Dendritic cell treated with granulocyte-macrophage colony-stimulating factor and Interleukin-4, amounts not matched to agents 40 ng/mL and 50 ng/mL, for 4 days (primary cell): Measurements from ENCODE around the gene TMEM191C.
"Not testable (repeated sequence)": the region's sequence is repeated elsewhere in the genome, so short reads cannot be mapped to it uniquely, and the experiment has no call there.

Source experiments
- H3K27ac Mint-ChIP-seq: one replicate; pipeline ENCODE4 v1.8.0; 2022; ENCODE audit warnings: mild to moderate bottlenecking, mixed read lengths
- H3K27me3 Mint-ChIP-seq: one replicate; pipeline ENCODE4 v1.8.0; 2022; ENCODE audit warnings: mild to moderate bottlenecking, mixed read lengths
- H3K36me3 Mint-ChIP-seq: one replicate; pipeline ENCODE4 v1.8.0; 2022; ENCODE audit warnings: low read depth, mixed read lengths
- H3K4me1 Mint-ChIP-seq: one replicate; pipeline ENCODE4 v1.8.0; 2022; ENCODE audit warnings: low read depth, mixed read lengths
- H3K4me3 Mint-ChIP-seq: one replicate; pipeline ENCODE4 v1.8.0; 2022; ENCODE audit warnings: mild to moderate bottlenecking, moderate library complexity, mixed read lengths
- H3K9me3 Mint-ChIP-seq: one replicate; pipeline ENCODE4 v1.8.0; 2022; ENCODE audit warnings: mixed read lengths
- intact Hi-C: fragments of 100-400 bp; cut with micrococcal nuclease; formaldehyde crosslinking; loops from one replicate; pipeline ENCODE4 v1.15.0; 2022

TMEM191C gene

DNA sequence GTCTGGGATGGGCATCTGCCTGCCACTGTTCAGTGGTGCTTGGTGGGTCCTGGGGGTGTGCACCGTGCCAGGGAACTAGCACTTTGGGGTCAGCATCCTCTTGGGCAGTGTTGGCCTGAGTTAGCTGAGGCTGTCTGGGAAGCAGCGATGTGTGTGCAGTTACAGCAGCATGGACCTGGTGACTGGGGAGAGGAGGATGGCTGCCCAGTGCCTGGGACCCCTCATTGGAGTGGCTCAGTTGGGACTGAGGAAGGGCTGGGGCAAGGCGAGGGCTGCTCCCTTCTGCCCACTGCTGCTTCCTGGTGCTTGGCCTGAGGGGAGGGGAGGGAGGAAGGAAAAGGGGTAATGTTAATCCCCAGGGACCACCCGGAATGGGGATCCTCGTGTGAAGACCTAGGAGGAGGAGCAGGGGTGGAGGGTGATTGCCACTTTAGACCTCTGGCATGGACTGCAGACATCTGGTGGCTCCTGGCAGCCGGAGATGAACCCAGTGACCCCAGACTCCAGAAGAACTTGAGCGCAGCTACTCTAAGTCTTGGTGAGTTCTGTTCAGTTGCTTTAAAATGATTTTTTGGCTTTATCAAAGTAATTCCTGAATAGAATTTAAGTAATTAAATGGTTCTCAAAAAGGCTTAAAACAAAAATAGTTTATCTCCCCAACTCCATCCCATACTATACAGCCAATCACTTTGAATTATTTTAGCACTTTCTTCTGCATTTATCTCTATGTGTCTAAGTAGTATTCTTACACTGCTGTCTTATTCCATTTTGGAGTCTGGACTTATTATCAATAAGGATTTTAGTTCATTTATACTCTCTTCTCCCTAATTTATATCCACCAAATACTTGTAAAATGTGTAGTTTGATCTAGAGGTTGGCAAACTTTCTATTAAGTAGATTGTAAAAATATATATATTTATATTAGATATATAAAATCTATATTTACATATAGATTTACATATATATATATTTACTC is 15.4 kb upstream of the TMEM191C start:
- Mint-ChIP-seq H3K27me3 (no peaks in the 10 kb centered on the region), H3K27ac (no peak overlapping the region), H3K36me3 (peaks cover 34% of the 10 kb centered on the region), H3K9me3 (no peaks in the 10 kb centered on the region), H3K4me3 (no peak overlapping the region), H3K4me1 (no peaks in the 10 kb centered on the region)
- intact Hi-C loops = no loop called here

DNA sequence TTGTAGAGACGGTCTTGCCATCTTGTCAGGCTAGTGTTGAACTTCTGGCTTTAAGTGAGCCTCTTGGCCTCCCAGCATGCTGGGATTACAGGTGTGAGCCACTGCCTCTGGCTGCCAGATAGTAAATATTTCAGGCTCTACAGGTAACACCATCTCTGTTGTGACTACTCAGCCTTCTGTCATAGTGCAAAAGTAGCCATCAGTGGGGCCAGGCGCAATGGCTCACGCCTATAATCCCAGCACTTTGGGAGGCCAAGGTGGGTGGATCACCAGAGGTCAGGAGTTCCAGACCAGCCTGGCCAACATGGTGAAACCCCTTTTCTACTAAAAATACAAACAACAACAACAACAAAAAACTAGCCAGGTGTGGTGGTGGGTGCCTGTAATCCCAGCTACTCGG is 14.5 kb upstream of the TMEM191C start:
- H3K27me3 Mint-ChIP-seq, H3K27ac Mint-ChIP-seq, H3K4me1 Mint-ChIP-seq, intact Hi-C loops, H3K9me3 Mint-ChIP-seq, H3K4me3 Mint-ChIP-seq: not testable (repeated sequence)
- H3K36me3 Mint-ChIP-seq = peaks cover 25% of the 10 kb centered on the region

DNA sequence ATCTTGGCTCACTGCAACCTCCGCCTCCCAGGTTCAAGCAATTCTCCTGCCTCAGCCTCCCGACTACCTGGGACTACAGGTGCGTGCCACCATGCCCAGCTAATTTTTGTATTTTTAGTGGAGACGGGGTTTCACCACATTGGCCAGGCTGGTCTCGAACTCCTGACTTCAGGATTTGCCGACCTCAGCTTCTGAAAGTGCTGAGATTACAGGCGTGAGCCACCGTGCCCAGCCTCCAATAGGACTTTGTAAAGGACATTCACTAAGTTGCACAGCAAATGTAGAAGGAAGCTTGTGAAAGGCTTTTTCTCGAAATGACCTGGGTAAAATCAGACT is 12.2 kb upstream of the TMEM191C start:
- H3K27me3 Mint-ChIP-seq, intact Hi-C loops, H3K4me3 Mint-ChIP-seq, H3K36me3 Mint-ChIP-seq, H3K27ac Mint-ChIP-seq, H3K9me3 Mint-ChIP-seq, H3K4me1 Mint-ChIP-seq: not testable (repeated sequence)

DNA sequence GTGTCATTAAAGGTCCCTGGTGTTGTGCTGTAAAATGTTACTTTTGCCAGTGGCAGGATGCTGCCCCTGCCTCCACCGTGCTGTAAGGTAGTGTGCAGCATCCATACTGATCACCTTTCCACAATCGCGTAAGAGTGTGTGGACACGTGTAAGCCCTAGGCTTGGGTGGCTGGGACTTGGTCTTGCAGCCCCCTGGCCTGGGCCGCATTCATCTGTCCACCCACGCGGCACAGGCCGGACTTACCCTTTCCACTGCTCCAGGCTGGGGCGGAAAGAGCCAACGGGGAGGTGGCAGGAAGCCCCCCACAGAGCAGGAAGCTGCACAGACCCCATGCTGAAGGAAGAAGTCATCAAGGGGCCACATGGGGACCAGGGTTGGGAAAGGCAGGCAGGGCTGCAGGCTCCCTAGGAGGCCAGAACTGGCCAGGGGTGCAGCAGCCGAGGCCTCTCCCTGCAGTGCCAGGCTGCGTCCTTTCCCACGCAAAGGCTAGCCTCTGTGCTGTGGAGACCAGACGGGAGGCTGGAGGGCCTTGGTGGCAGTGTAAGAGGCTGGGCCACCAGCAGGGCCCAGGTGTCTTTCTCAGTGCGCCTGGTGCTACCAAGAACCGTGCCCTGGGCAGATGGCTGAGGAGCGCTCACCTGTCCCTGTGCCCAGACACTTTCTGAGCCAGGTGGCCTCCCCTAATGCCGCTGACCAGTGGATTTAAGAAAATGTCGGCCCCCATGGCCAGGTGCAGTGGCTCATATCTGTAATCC is 11.7 kb upstream of the TMEM191C start:
- intact Hi-C loops = no loop called here
- Mint-ChIP-seq H3K27ac (no peak overlapping the region), H3K36me3 (no peaks in the 10 kb centered on the region), H3K4me1 (no peaks in the 10 kb centered on the region), H3K4me3 (no peak overlapping the region), H3K9me3 (no peaks in the 10 kb centered on the region), H3K27me3 (no peaks in the 10 kb centered on the region)

DNA sequence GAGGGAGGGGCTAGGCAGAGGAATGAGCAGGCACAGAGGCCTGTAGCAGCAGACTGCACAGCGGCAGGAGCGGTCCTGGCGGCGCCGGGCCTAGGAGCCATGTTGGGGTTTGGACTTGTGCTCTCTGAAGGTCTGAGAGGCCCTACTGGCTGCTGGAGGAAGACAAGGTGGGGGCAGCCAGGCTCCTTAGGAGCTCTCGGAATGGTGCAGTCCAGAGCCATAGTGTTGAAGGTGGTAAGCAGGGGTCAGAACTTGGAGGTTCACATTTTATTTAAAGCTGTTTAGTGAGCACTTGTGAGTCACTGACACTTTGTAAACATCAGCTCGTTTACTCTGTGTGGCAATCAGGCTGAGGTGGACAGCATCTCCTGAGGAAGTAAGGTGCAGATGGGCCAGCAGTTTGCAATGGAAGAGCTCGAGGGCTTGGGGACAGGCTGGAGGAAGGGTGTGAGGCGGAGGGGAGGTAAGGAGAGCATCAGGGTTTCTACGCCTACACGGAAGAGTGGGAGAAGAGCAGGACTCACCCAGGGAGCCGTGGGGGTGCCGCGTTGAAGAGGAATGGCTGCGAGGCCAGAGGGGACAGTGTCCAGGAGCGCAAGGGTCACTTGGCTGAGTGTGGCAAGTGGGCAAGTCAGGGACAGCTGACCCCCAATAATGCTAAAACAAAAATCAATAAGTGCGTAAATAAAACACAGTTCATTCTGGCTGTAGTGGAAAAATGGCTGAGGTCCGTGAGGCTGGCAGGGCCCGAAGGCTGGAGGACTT is 10.0 kb upstream of the TMEM191C start:
- Mint-ChIP-seq H3K36me3 (no peaks in the 10 kb centered on the region), H3K9me3 (no peaks in the 10 kb centered on the region), H3K27ac (no peak overlapping the region), H3K4me3 (no peak overlapping the region), H3K4me1 (no peaks in the 10 kb centered on the region), H3K27me3 (no peaks in the 10 kb centered on the region)
- intact Hi-C loops = no loop called here

DNA sequence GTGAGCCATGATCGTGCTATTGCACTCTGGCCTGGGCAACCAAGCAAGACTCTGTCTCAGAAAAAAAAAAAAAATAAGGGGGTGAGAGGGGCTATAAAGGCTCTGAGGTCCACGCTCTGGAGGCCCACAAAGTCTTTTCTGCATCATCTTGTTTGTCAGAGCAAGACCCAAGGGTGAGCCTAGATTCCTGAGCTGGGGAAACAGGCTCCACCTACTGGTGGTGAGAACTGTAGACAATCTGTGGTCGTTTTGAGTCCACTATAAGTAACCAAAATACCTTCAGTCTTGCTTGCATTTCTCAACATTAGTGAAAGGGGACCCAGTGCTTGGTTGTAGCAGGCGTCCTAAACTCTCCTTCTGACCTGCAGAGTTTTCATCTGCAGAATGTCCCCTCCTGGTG is 4.5 kb upstream of the TMEM191C start:
- intact Hi-C loops, H3K4me3 Mint-ChIP-seq, H3K36me3 Mint-ChIP-seq, H3K27me3 Mint-ChIP-seq, H3K9me3 Mint-ChIP-seq, H3K4me1 Mint-ChIP-seq, H3K27ac Mint-ChIP-seq: not testable (repeated sequence)

DNA sequence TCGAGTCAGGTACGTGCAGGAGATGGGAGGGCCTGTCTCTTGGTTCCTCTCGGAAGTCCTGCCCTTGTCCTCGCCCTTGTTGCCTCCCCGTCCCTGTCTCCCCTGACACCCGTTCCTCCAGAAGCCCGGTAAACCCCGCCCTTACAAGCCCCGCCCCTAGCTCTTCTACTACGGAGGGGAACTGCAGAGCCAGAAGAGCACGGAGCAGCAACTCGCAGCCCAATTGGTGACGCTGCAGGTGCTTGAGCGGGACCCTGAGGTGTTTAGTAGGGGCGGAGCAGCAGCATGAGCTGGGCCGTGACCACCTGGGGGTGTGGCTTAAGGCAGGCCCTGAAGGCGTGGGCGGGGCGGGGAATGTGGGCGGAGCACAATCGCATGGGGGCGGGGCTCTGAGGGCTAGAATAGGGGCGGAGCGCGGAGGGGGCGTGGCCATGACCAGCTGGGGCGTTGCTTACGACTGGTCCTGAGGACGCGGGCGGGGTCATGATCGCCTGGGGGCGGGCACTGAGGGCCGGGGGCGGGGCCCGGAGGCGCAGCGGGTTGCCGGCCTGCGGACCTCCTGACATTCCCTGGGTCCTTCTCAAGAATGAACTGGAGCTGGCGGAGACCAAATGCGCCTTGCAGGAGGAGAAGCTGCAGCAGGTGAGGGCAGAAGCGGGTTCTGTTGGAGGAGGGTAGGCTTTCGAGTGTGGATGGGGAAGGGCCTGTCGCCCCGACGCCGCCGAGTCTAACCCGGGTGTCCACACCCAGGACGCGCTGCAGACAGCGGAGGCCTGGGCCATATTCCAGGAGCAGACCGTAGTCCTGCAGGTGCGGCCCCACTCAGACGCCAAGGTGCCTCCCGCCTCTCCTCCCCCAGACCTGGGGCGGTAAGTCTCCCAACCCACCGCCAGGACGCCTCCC is 1.3 kb downstream of the TMEM191C start:
- H3K4me1 Mint-ChIP-seq, H3K36me3 Mint-ChIP-seq, H3K27me3 Mint-ChIP-seq, H3K9me3 Mint-ChIP-seq, intact Hi-C loops: not testable (repeated sequence)
- peak overlapping the region; percentile 84 for H3K27ac Mint-ChIP-seq
- peak overlapping the region; percentile 76 for H3K4me3 Mint-ChIP-seq

DNA sequence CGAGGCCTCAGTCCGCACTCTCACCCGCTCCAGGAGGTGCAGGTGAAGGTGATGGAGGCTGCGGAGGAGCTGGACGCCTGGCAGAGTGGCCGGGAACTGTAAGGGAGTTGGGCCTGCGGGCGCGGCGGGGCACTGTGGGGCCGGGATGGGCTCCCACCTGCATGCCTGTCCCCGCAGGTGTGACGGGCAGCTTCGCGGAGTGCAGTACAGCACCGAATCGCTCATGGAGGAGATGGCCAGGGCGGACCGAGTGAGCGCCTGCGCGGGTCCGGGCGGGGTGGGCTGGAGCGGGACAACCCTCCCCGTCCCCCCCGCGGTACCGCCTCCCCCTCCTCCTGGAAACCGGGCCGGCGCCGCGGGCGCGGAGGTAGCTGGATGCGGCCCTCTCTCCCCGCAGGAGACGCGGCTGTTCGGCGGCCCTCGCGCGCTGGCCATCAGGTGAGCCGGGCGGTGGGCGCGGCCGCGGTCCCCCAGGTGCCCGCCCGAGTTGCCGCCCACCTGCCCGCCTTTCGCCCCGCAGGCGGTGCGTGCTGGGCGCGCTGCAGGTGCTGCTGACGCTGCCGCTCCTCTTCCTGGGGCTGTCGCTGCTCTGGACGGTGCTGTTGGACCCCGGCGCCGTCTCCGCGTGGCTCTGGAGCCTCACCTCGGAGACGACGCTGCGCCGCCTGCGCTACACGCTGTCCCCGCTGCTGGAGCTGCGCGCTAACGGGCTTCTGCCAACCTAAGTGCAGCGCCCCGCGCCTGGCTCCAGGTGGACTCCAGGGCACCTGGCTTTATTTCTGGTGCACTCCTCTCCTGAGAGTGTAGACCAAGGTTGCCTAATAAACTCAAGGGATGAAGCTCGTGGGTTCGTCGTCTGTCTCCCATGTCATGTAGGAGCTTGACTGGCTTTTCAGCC is 2.2 kb downstream of the TMEM191C start:
- H3K9me3 Mint-ChIP-seq, H3K27me3 Mint-ChIP-seq, intact Hi-C loops, H3K4me1 Mint-ChIP-seq, H3K27ac Mint-ChIP-seq, H3K4me3 Mint-ChIP-seq, H3K36me3 Mint-ChIP-seq: not testable (repeated sequence)

DNA sequence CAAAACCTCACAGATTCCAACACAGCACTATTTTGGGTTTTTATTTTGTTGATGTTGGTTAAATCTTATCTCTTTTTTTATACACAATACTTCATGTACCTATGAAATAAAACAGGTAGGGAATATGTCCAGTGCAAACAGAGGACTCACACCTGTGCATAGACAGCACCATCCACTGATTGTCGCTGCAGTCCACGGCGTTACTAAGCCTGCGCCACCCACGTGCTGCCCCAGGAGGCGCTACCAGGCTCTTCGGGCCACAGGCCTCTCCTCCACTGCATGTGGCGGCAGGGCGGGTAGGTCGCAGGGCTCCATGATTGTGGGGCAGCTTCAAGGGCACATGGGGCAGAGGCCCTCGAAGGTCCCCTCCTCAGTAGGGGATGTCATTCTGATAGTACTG is 5.8 kb downstream of the TMEM191C start:
- H3K36me3 Mint-ChIP-seq = peaks cover 12% of the 10 kb centered on the region
- H3K27me3 Mint-ChIP-seq, H3K9me3 Mint-ChIP-seq, H3K27ac Mint-ChIP-seq, H3K4me3 Mint-ChIP-seq, H3K4me1 Mint-ChIP-seq, intact Hi-C loops: not testable (repeated sequence)

DNA sequence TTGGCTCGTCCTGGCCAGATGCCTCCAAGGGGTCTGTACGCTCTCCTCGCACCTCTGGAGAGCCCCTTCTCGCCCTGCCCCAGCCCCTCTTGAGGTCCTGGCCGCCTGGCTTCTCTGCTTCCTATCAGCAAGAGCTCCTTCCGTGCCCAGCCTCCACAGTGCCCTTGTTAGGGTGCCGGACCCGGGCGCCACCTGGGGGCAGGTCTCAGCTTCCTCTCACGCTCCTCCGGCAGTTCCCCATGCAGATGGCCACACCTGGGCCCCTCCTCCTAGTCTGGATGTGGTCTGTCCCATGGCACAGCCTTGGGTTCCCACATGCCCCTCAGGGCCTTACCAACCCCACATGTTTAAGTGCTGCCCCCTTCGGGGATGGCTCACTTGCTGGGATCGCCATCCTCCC is 6.5 kb downstream of the TMEM191C start:
- H3K4me1 Mint-ChIP-seq, H3K9me3 Mint-ChIP-seq, H3K4me3 Mint-ChIP-seq, H3K27me3 Mint-ChIP-seq, H3K27ac Mint-ChIP-seq, intact Hi-C loops: not testable (repeated sequence)
- peaks cover 14% of the 10 kb centered on the region for H3K36me3 Mint-ChIP-seq

DNA sequence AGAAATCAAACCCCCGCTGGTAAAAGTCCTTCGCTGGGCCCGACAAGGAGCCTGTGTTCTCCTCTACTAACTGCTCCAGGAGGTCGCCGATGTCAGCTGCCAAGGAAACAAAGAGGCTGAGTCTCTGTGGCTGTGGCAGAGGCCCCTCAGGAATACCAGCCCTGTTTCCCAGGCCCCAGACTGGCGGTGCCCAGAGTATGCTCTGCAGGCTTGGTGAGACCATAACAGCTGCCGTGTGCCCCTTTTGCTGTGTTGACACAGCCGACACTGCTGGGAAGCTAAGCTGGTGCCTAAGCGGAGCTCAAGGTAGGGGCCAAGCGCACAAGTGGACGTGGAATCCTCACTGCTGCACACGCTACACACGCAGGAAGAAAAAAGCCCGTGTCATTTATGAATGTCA is 16.9 kb downstream of the TMEM191C start:
- H3K4me3 Mint-ChIP-seq, H3K36me3 Mint-ChIP-seq, H3K9me3 Mint-ChIP-seq, H3K27ac Mint-ChIP-seq, intact Hi-C loops, H3K4me1 Mint-ChIP-seq, H3K27me3 Mint-ChIP-seq: not testable (repeated sequence)

DNA sequence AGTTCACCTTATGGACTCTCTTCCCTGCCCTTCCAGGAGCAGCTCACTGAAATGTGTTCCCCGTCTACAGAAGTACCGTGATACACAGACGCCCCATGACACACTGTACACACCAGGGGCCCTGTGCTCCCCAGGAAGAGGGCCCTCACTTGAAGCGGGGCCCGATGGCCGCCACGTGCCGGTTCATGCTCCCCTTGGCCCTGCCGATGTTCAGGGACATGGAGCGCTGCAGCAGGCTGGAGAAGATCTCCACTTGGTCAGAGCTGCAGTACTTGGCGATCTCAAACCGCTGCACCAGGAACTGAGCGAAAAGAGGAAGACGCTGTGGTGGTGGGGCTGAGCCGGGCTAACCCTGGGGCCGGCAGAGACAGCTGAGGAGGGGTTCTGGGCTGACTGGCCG is 20.5 kb downstream of the TMEM191C start:
- intact Hi-C loops, H3K4me3 Mint-ChIP-seq, H3K27ac Mint-ChIP-seq, H3K9me3 Mint-ChIP-seq, H3K36me3 Mint-ChIP-seq, H3K4me1 Mint-ChIP-seq, H3K27me3 Mint-ChIP-seq: not testable (repeated sequence)

DNA sequence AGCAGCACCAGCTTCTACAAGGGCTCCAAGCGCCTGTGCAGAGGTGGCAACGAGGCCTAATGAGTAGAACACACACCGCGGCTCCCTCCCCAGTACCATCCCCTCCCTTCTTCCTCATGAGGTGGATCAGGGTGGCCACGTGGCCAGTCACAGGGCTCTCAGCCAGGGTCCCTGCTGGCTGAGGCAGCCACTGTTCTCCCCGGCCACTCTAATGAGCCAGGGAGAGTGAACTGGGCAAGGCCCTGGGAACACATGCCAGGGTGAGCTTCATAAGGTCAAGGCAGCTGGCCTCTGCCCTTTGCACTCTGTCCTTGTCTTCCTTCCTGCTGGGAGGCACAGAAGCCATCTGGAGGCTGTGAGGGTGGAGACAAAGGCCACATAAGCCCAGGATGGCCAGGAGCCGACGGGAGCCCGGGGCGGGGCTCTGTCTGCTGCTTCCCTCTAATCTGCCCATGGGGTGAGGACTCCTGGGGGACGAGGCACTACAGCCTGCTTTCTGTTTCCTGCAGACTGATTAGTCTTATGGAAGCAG is 22.0 kb downstream of the TMEM191C start:
- H3K9me3 Mint-ChIP-seq, intact Hi-C loops, H3K36me3 Mint-ChIP-seq, H3K27ac Mint-ChIP-seq, H3K27me3 Mint-ChIP-seq, H3K4me1 Mint-ChIP-seq, H3K4me3 Mint-ChIP-seq: not testable (repeated sequence)
